Vagina (tissue), 2 donors: Measurements from ENCODE around the gene EMCN. TPM values are rescaled to one million over a fixed set of nuclear protein-coding genes. Genes with fewer than 3 reads are reported as not detected.
"Not testable (repeated sequence)": the region's sequence is repeated elsewhere in the genome, so short reads cannot be mapped to it uniquely, and the experiment has no call there.

ENCODE experiments used
- DNase-seq, 2 donors: peaks; one replicate each; pipeline ENCODE4 v3.0.0-alpha.2; 2017; ENCODE audit errors: extremely low spot score in 2 of 2
- H3K27ac ChIP-seq: fragments of 200-600 bp; sonication (generic); one replicate; pipeline ENCODE4 v1.5.1; 2019
- H3K27me3 ChIP-seq: fragments of 200-600 bp; sonication (generic); one replicate; pipeline ENCODE4 v1.5.1; 2019
- H3K36me3 ChIP-seq, 2 donors: fragments of 200-600 bp; sonication (generic); one replicate each; pipeline ENCODE4 v1.5.1; 2017 to 2019
- H3K4me1 ChIP-seq: fragments of 200-600 bp; sonication (generic); one replicate; pipeline ENCODE4 v1.5.1; 2019
- H3K4me3 ChIP-seq, 2 donors: fragments of 200-600 bp; sonication (generic); 1 replicate in 1 of 2; 2 replicates in 1 of 2; pipeline ENCODE4 v1.5.1; 2016 to 2019
- H3K9me3 ChIP-seq: fragments of 200-600 bp; sonication (generic); one replicate; pipeline ENCODE4 v1.5.1; 2019
- CTCF ChIP-seq, 3 experiments: fragments of 450-650 bp in 2 of 3; fragments of 200-600 bp in 1 of 3; sonication (generic) in 1 of 3; IDR thresholded peaks; one replicate each; pipeline ENCODE4 v1.5.1; 2017 to 2019; ENCODE audit warnings: antibody characterized with exemption in 3 of 3, mild to moderate bottlenecking in 2 of 3, moderate library complexity in 2 of 3
- POLR2A ChIP-seq, 2 donors: fragments of 450-650 bp; IDR thresholded peaks; one replicate each; pipeline ENCODE4 v1.6.1; 2017; ENCODE audit warnings: antibody characterized with exemption in 2 of 2, mild to moderate bottlenecking in 2 of 2, moderate library complexity in 2 of 2
- POLR2AphosphoS5 ChIP-seq, 2 donors: sonication (generic); formaldehyde crosslinking; IDR thresholded peaks; one replicate each; pipeline ENCODE4 v1.9.0; 2017; ENCODE audit warnings: antibody characterized with exemption in 2 of 2, mild to moderate bottlenecking in 2 of 2, low read depth in 1 of 2; ENCODE audit not compliant: insufficient read depth in 1 of 2
- intact Hi-C: fragments of 100-400 bp; cut with DNase I; formaldehyde crosslinking; loops from one replicate; pipeline ENCODE4 v1.15.1; 2023
- total RNA-seq: library from RNA; depleted of rRNA; stranded (reverse); fragments of >200 nt; gene quantifications from one replicate; pipeline ENCODE4 v1.2.3, GENCODE V29; 2016

The EMCN gene
- total RNA-seq, 1 donor from 2014 or later = 20.1 TPM

- no peak for TF ChIP-seq POLR2A (IDR thresholded peaks at IDR 0.05)
- no peak for TF ChIP-seq POLR2AphosphoS5 (IDR thresholded peaks at IDR 0.05; ENCODE audit: insufficient read depth in 1 of 2, low read depth in 1 of 2)
- TF ChIP-seq CTCF (IDR thresholded peaks at IDR 0.05) = no peak
- intact Hi-C loops = no loop called here
These were observed 157.6 kb downstream of the EMCN start for GRCh38 chr4:100360211-100360610.

GRCh38 chr4:100359441-100359840 lies 158.4 kb downstream of the EMCN start:
- Histone ChIP-seq H3K27ac (no peak overlapping the region), H3K4me3 (no peak overlapping the region), H3K9me3 (peaks cover 5% of the 10 kb centered on the region), H3K27me3 (no peaks in the 10 kb centered on the region), H3K4me1 (no peaks in the 10 kb centered on the region), H3K36me3 (no peaks in the 10 kb centered on the region)
- no peak for DNase-seq
- intact Hi-C loops = no loop called here
- TF ChIP-seq POLR2AphosphoS5 (IDR thresholded peaks at IDR 0.05; ENCODE audit: insufficient read depth in 1 of 2, low read depth in 1 of 2) (no peak), CTCF (IDR thresholded peaks at IDR 0.05) (no peak), POLR2A (IDR thresholded peaks at IDR 0.05) (no peak)

More at GRCh38 chr4:100360211-100360610, 157.6 kb downstream of the EMCN start:
- Histone ChIP-seq H3K9me3 (peaks cover 5% of the 10 kb centered on the region), H3K27me3 (no peaks in the 10 kb centered on the region), H3K27ac (no peak overlapping the region), H3K4me1 (no peaks in the 10 kb centered on the region), H3K4me3 (no peak overlapping the region), H3K36me3 (no peaks in the 10 kb centered on the region)
- no peak for DNase-seq

GRCh38 chr4:100357542-100357941 lies 160.3 kb downstream of the EMCN start:
- no peaks in the 10 kb centered on the region for H3K4me1 ChIP-seq
- TF ChIP-seq POLR2AphosphoS5 (IDR thresholded peaks at IDR 0.05; ENCODE audit: insufficient read depth in 1 of 2, low read depth in 1 of 2) = no peak
- no peak for TF ChIP-seq POLR2A (IDR thresholded peaks at IDR 0.05)
- no peak for TF ChIP-seq CTCF (IDR thresholded peaks at IDR 0.05)
- peaks cover 5% of the 10 kb centered on the region for H3K9me3 ChIP-seq
- intact Hi-C loops = no loop called here
- no peaks in the 10 kb centered on the region for H3K27me3 ChIP-seq
- no peak overlapping the region for H3K4me3 ChIP-seq
- no peak overlapping the region for H3K27ac ChIP-seq
- DNase-seq = no peak
- H3K36me3 ChIP-seq = no peaks in the 10 kb centered on the region

- no peak for DNase-seq
- H3K27ac ChIP-seq = no peak overlapping the region
- H3K27me3 ChIP-seq = no peaks in the 10 kb centered on the region
- H3K4me1 ChIP-seq = no peaks in the 10 kb centered on the region
- no peaks in the 10 kb centered on the region for H3K36me3 ChIP-seq
- TF ChIP-seq POLR2AphosphoS5 (IDR thresholded peaks at IDR 0.05; ENCODE audit: insufficient read depth in 1 of 2, low read depth in 1 of 2) = no peak
- no peak for TF ChIP-seq POLR2A (IDR thresholded peaks at IDR 0.05)
- TF ChIP-seq CTCF (IDR thresholded peaks at IDR 0.05) = no peak
- intact Hi-C loops = no loop called here
- peaks cover 5% of the 10 kb centered on the region for H3K9me3 ChIP-seq
- no peak overlapping the region for H3K4me3 ChIP-seq
These were observed 161.7 kb downstream of the EMCN start for GRCh38 chr4:100356172-100356571.

GRCh38 chr4:100352352-100352751 lies 165.5 kb downstream of the EMCN start:
- not testable (repeated sequence) for DNase-seq

GRCh38 chr4:100348473-100348872 lies 169.3 kb downstream of the EMCN start:
- TF ChIP-seq POLR2AphosphoS5 (IDR thresholded peaks at IDR 0.05; ENCODE audit: insufficient read depth in 1 of 2, low read depth in 1 of 2) (no peak), CTCF (IDR thresholded peaks at IDR 0.05) (no peak), POLR2A (IDR thresholded peaks at IDR 0.05) (no peak)
- no peak overlapping the region for H3K27ac ChIP-seq
- no peak for DNase-seq
- H3K9me3 ChIP-seq = no peaks in the 10 kb centered on the region
- H3K4me3 ChIP-seq = no peak overlapping the region
- intact Hi-C loops = no loop called here
- no peaks in the 10 kb centered on the region for H3K27me3 ChIP-seq
- H3K36me3 ChIP-seq = no peaks in the 10 kb centered on the region
- no peaks in the 10 kb centered on the region for H3K4me1 ChIP-seq

More at GRCh38 chr4:100352352-100352751, 165.5 kb downstream of the EMCN start:
- H3K36me3 ChIP-seq, H3K9me3 ChIP-seq, H3K27ac ChIP-seq, H3K27me3 ChIP-seq, H3K4me3 ChIP-seq, H3K4me1 ChIP-seq, intact Hi-C loops: not testable (repeated sequence)
